ENCODE results near the gene TRAF3IP1.
"Not testable (repeated sequence)": the region's sequence is repeated elsewhere in the genome, so short reads cannot be mapped to it uniquely, and the experiment has no call there.

Gene TRAF3IP1

GRCh38 chr2:238308177-238308576 is 12.1 kb upstream of the TRAF3IP1 start:
- no peak for DNase-seq (ENCODE audit: low read depth in 2 of 2)

DNA sequence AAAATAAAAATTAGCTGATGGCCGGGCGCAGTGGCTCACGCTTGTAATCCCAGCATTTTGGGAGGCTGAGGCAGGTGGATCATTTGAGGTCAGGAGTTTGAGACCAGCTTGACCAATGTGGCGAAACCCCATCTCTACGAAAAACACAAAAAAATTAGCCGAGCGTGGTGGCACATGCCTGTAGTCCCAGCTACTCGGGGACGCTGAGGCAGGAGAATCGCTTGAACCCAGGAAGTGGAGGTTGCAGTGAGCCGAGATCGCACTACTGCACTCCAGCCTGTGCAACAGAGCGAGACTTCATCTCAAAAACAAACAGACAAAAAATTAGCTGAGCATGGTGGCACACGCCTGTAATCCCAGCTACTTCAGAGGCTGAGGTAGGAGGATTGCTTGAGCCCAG is 9.6 kb upstream of the TRAF3IP1 start:
- DNase-seq (ENCODE audit: low read depth in 2 of 2): not testable (repeated sequence)

GRCh38 chr2:238313289-238313990 is 6.9 kb upstream of the TRAF3IP1 start:
- no peak for DNase-seq (ENCODE audit: low read depth in 2 of 2)

GRCh38 chr2:238313991-238314350 is 6.3 kb upstream of the TRAF3IP1 start:
- no peak for DNase-seq (ENCODE audit: low read depth in 2 of 2)

- no peak for DNase-seq (ENCODE audit: low read depth in 2 of 2)
These were observed 5.7 kb upstream of the TRAF3IP1 start for GRCh38 chr2:238314576-238314975.

DNA sequence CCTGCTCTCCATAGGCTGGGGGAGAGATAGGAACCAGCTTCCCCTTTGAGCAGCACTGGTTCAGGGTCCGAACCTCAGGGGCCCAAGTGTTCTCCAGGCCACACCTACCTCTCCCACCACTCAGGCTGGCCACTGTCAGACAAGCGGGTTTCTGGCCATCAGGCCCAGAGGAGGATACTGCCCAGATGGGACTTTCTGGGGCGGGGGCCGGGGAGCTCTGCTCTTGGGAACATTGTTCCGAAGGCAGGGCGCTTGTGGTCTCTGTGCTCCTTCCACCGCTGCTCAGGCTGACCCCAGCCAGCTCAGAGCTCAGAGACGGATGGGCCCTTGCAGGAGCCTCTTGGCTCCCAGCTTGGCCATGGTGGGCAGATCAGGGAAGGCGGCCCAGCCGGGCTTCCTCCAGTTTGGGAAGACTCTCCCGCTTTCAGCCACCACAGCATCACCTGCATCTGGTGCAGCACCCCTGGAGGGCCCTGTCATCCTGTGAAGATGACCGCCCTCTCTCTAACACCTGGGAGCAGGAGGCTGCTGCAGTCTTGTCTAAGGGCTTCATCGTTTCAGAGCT is 5.2 kb upstream of the TRAF3IP1 start:
- no peak for DNase-seq (ENCODE audit: low read depth in 2 of 2)

DNA sequence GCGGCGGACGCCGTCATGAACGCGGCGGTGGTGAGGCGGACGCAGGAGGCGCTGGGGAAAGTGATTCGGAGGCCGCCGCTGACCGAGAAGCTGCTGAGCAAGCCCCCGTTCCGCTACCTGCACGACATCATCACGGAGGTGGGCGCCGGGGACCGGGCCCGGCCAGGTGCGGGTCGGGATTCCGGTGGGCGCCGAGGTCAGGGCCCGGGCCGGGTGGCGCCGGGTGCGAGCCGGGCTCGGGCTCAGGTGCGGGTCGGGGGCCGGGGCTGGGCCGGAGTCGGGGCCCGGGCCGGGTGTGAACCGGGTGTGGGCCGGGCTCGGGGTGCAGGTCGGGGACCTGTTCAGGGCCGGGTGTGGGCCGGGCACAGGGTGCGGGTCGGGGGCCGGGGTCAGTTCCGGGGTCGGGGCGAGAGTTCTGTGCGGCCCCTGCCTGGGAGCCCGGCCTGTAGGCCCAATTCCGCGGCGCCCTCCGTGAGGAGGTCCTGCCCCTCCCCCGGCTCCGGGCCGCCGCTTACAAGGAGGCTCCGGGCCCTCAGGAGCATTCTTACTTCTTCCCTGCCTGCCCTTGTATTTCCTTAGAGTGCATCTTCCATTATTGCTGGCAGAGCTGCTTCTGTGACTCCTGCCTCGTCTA is 447 bp downstream of the TRAF3IP1 start:
- no peak for DNase-seq (ENCODE audit: low read depth in 2 of 2)

- no peak for DNase-seq (ENCODE audit: low read depth in 2 of 2)
These were observed 1.1 kb downstream of the TRAF3IP1 start for GRCh38 chr2:238321467-238321866.

- no peak for DNase-seq (ENCODE audit: low read depth in 2 of 2)
These were observed 1.7 kb downstream of the TRAF3IP1 start for GRCh38 chr2:238322001-238322411.

DNA sequence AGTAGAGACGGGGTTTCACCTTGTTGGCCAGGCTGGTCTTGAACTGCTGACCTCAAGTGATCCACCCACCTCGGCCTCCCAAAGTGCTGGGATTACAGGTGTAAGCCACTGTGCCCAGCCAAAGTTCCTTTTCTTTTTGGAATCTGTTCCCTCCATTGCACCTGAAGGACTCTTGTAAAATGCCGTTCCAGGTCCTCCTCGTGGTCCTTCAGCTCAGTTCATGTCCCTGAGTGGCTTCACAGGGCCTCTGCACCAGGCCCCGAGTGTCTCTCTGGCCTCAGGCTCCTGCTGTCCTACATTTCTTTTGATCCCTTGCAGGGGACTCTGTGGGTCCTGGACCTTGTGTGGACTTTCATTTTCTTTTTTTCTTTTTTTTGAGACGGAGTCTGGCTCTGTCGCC is 3.9 kb downstream of the TRAF3IP1 start:
- DNase-seq (ENCODE audit: low read depth in 2 of 2): not testable (repeated sequence)

DNA sequence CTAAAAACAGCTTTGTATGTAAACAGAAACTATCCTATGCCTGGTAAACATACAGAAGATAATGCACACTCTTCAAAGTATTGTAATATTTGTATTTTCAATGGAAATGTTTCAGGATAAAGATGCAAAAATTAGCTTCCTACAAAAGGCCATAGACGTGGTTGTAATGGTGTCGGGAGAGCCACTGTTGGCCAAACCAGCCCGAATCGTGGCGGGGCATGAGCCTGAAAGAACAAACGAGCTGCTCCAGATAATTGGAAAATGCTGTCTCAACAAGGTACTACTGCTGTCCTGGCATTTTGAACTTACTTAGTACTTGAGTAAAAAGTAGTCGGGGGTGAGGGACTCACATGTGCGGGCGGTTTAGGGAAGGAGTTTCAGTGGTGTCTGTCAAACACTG is 5.4 kb downstream of the TRAF3IP1 start:
- DNase-seq (ENCODE audit: low read depth in 2 of 2): no peak

- no peak for DNase-seq (ENCODE audit: low read depth in 2 of 2)
These were observed 6.6 kb downstream of the TRAF3IP1 start for GRCh38 chr2:238326801-238327365.

- DNase-seq (ENCODE audit: low read depth in 2 of 2): no peak
These were observed 7.4 kb downstream of the TRAF3IP1 start for GRCh38 chr2:238327751-238328150.

DNA sequence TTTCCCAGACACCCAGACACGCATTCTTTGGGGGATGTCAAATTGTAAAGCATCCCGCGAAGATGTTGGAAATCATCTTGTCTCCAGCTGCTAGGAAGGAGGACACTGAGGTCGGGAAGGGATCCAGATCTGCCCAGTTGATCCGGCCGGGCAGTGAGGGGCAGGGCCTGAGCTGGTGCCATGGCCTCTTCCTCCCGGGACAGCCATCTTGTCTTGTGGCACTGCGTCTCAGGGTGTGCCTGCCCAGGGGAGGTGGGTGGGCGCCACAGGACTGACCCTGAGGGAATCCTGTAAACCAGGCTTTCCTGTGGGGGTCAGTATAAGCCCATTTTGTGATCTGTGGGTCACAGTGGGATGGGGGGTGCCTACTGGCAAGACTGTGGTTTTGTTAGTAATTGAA is 10.1 kb downstream of the TRAF3IP1 start:
- no peak for DNase-seq (ENCODE audit: low read depth in 2 of 2)

DNA sequence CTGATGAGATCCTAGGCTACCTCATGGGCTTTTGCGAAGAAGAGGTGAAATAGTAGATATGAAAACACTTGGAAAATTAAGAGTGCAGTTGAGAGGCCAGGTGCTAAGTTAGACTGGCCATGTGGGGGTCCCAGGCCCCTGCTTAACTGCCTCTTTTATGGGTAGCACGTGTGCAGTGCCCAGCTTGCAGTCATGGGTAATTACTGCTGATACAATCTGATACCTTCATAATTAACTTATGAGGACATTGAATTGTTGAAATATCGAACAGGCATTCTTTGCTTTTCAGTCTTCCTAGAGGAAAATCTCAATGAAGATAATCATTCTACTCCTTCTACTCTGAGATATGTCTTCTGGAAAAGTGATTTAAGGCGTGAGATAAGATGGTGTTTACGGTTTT is 11.6 kb downstream of the TRAF3IP1 start:
- no peak for DNase-seq (ENCODE audit: low read depth in 2 of 2)

GRCh38 chr2:238334885-238335284 is 14.6 kb downstream of the TRAF3IP1 start:
- no peak for DNase-seq (ENCODE audit: low read depth in 2 of 2)

DNA sequence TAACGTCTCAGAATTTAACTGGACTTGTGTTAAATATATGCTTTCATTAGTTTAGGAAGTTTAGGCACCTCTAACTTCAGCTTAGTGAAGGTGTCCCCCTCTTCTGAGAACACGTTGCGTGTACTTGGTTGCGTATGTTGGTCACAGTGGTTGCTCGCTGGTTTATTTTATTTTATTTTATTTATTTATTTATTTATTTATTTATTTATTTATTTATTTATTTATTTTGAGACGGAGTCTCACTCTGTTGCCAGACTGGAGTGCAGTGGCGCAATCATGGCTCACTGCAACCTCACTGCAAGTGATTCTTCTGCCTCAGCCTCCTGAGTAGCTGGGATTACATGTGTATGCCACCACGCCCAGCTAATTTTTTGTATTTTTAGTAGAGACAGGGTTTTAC is 15.3 kb downstream of the TRAF3IP1 start:
- not testable (repeated sequence) for DNase-seq (ENCODE audit: low read depth in 2 of 2)

DNA sequence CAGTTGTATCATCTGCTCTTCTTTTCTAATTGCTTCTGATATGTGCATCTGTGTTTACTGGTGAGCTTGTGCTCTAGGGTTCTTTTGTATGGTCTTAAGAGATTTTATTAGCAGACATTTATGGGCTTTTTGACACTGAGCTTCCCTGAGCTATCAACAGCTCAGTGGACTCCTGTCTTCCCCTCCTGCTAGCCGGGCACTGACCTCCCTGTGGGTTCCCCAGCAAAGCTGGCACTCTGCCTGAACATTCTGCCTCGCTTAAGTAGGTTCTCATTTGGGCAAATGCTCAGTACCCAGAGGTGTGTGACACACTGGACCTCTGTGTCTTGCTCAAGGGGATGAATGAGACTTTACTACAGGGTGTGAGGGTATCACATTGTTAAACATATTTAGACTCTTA is 15.8 kb downstream of the TRAF3IP1 start:
- DNase-seq (ENCODE audit: low read depth in 2 of 2): no peak

- DNase-seq (ENCODE audit: low read depth in 2 of 2): no peak
These were observed 16.6 kb downstream of the TRAF3IP1 start for GRCh38 chr2:238336793-238337444.

DNA sequence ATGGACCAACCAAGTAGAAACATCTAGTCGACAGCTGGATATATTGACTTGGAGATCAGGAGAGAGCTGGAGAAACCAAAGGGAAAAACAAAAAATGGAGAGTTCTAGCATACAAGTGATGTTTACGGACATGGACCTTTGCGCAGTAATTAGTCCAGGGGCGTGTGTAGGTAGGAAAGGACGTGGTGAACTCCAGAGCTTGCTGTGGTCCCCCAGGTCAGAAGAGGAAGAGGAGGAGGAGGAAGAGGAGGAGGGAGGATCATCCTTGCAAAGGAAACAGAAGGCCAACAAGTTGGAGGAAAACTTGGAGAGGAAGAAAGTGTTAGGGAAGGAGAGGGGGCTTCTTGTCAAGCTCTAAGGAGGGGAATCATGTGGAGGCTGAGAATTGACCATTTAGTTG is 17.5 kb downstream of the TRAF3IP1 start:
- DNase-seq (ENCODE audit: low read depth in 2 of 2): no peak

DNA sequence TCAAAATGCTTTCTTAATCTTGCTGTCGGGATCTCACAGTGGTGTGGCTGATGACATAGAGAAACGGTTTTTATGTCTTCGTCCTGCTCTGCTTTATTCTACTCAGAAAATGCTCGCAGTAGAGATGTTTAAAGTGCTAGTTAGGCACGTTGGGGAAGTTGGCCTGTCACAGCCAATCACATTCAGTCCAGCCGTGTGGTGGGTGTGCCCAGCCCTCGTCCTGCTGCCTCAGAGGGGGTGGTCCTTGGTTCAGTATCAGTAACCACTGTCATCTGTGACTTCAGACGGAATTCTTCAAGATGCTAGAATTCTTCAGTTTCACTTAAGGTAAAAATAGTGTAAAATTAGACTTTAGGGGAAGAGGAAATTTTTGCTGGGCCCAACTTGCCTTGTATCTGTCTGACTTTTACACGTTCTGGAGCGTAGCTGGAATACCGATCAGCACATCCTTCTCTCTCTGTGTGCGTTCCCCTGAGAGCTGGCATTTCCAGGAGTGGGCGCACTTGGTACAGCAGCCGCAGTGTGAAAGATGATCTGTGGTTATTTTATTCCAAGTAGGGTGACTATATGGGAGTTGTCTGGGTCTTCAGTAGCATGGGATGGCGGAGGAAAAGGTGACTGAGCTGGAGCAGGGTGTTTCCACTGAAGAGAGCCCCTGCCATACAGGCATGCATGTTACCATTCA is 18.5 kb downstream of the TRAF3IP1 start:
- no peak for DNase-seq (ENCODE audit: low read depth in 2 of 2)

- no peak for DNase-seq (ENCODE audit: low read depth in 2 of 2)
These were observed 19.1 kb downstream of the TRAF3IP1 start for GRCh38 chr2:238339395-238339780.
